H7 (cell line): ENCODE data around the gene FRMD8. TPM values are rescaled to one million over a fixed set of nuclear protein-coding genes. Genes with fewer than 3 reads are reported as not detected.

Experiments
- DNase-seq: peaks from one replicate; pipeline ENCODE4 v3.0.0; 2012
- H3K27me3 ChIP-seq: 2 replicates; pipeline ENCODE4 v1.6.0; 2011; ENCODE audit warnings: mild to moderate bottlenecking, low read length; ENCODE audit not compliant: control insufficient read depth, insufficient read depth
- H3K36me3 ChIP-seq: replicated peaks from 2 replicates; pipeline ENCODE4 v1.5.1; 2011; ENCODE audit warnings: low read length; ENCODE audit not compliant: control insufficient read depth, insufficient read depth
- H3K4me3 ChIP-seq: 2 replicates; pipeline ENCODE4 v1.5.1; 2011; ENCODE audit warnings: low read depth, mild to moderate bottlenecking, control low read depth, low read length, moderate library complexity; ENCODE audit not compliant: insufficient read depth
- total RNA-seq: library from RNA; depleted of rRNA; stranded (reverse); fragments of >200 nt; shearing (Covaris generic); gene quantifications from 2 replicates; pipeline ENCODE4 v1.2.3, GENCODE V29; 2014

Gene FRMD8
- total RNA-seq, 1 experiment from 2014 or later, result 37.1 TPM

DNA sequence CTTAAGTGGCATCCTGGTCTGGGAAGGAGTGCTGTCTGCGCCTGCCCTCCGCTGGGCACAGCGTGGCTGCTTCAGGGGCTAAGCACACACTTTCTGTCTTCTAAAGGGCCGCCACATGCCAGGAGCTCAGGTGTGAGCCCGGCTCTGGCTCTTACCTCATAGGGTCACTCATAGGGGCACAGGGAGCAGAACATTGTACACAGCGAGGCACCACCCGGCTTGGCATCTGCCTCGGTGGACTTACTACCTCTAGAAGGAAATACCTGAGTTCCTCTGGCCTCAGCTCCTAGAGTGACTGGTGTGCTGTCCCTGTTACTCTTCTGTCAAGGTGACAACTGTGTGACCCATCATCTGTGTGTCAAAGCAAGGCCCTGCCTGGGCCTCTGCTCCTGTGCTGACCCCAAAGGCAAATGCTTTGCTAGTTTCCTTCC lies 49.6 kb downstream of the FRMD8 start:
- Histone ChIP-seq H3K27me3 (no peaks in the 10 kb centered on the region), H3K4me3 (no peak overlapping the region), H3K36me3 (peaks cover 22% of the 10 kb centered on the region)
- no peak for DNase-seq

DNA sequence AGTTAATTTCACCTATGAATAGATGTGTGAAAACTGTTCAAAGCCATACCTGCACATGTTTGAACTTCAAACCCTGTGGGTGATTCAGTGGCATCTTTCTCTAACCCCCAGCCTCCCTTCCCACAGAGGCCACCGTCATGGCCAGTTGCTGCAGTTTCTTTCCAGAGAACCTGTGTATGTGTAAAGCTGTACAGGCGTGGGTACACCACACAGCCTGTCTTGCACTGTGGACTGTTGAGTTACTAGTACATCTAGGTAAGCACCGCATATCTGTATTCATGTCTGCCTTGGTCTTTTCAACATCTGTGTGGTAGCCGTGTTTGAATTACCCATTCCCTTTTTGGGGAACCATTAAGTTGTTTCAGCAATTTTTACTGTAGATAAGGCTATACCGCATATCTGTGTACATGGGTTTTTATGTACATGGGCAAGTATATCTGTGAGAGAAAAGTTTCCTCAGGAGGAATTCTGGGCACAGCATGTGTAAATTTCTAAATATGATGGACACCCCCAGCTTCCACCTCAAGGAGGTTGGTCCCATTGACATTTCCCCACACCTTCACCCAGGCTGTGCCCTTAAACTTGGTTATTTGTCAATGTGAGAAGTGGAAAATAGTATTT lies 50.1 kb downstream of the FRMD8 start:
- Histone ChIP-seq H3K4me3 (no peak overlapping the region), H3K27me3 (no peaks in the 10 kb centered on the region), H3K36me3 (peaks cover 22% of the 10 kb centered on the region)
- DNase-seq, result no peak

DNA sequence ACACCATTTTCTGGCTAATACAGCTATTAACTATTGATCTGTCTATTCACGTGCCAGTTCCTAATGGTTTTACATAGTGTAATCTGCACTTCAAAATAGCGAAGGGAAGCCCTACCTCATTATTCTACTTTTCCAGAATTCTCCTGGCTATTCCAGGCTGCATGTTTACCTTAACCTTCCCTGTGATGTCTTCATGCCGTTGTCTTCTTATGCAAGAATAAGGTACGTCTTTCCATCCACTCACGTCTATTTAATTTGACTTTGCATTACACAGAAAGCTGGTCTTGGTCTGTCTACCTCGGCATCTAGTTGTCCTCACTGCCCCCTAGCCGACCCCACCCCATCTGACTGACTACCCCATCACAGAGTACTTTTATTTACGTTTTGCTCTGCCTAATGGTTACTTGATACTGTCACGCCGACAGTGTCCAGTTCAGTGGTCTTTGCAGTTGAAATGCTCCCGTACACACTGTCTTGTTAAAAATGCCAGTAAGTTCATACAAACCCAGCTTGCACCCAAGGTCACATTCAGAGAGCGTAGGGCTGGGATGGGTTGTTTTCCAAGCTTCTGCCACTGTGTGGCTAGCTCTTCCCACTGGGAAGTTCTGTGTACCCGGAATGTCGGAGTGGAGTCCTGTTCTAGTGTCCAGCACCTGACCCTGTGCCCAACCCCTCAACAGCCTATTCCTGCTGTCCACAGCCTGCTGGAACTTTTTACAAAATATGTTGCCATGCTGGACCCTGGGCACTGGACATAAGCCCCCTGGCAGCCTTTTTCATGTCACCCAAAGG lies 51.2 kb downstream of the FRMD8 start:
- no peaks in the 10 kb centered on the region for H3K27me3 ChIP-seq
- peaks cover 22% of the 10 kb centered on the region for H3K36me3 ChIP-seq
- H3K4me3 ChIP-seq, result no peak overlapping the region
- DNase-seq, result no peak

DNA sequence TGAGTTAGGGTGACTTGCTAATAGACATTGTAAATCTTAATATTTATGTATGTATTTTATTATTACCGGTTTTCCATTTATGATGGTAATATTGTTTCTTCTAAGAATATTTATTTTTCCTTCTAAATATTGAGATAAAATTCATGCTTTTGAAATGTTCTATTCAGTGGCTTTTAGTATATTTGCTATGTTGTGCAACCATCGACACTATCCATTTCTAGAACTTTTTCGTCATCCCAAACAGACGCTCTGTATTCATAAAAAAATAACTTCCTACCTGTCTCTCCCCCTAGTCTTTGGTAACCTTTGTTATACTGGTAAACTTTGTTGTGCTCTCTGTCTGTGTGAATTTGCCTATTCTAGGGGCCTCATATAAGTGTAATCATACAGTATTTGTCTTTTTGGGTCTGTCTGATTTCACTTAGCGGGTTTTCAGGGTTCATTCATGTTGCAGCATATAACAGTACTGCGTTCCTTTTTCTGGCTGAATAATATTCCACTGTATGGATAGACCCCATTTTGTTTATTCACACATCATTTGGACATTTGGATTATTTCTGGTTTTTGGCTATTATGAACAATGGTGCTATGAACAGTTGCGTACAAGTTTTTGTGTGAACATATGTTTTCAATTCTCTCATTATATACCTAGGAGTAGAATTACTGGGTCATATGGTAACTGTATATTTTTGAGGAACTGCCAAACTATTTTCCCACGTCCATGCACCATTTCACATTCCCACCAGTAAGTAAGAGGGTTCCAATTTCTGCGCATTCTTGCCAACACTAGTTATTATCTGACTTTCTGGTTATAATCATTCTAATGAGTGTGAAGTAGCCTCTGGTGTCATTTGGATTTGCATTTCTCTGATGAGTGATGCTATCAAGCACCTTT lies 52.1 kb downstream of the FRMD8 start:
- Histone ChIP-seq H3K36me3 (peaks cover 22% of the 10 kb centered on the region), H3K4me3 (no peak overlapping the region), H3K27me3 (no peaks in the 10 kb centered on the region)
- no peak for DNase-seq

DNA sequence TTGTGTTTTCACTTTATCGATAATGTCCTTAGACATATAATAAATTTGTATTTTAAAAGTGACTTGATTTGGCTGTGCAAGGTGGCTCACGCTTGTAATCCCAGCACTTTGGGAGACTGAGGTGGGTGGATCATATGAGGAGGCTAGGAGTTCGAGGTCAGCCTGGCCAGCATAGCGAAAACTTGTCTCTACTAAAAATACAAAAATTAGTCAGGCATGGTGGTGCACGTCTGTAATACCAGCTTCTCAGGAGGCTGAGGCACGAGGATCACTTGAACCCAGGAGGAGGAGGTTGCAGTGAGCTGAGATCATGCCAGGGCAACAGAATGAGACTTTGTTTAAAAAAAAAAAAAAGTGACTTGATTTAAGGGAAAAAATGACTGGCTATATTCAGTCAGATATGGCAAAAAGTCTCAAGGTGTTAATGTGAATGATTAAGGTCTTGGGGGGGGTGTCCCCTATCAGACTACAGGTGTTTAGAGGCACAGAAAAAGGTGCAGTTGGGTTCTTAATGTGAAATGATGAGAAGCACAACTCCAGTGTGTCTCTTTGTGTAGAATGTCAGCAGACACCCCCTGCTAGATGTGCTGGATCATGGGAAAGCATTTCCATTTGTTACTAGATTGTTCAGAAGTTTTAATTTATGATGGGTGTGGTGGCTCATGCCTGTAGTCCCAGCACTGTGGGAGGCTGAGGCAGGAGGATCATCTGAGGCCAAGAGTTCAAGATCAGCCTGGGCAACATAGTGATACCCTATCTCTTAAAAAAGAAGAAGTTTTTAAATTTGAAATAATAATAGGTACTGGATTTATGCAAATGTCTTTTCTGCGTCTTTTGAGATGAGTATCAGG lies 53.1 kb downstream of the FRMD8 start:
- Histone ChIP-seq H3K27me3 (no peaks in the 10 kb centered on the region), H3K4me3 (no peak overlapping the region), H3K36me3 (peaks cover 24% of the 10 kb centered on the region)
- DNase-seq, result no peak

DNA sequence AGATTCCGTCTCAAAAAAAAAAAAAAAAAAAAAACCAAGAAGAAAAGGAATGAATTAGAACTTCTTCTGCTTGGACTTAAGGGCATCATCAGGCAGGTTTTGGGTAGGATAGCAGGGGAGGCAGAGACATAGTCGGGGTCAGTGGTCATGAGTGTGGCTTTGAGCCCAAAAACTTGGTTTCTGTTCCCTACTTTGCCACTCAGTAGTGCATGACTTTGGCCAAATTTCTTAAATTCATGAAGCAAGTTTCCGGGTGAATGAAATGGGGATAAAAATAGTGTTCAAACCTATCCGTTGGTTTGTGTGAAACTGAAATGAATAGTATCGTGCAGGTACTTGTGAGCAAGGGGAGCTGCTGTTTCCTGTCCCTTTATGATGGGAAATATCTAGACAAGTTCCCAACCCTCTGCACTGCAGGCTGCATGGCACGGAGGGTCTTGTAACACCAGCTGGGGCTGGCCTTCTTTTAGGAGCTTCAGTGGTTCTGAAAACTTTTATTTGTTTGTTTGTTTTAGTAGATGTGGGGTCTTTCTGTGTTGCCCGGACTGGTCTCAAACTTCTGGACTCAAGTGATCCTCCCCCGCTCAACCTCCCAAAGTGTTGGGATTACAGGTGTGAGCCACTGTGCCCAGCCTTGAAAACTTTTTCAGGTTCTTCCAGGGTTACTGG lies 54.5 kb downstream of the FRMD8 start:
- DNase-seq, result no peak
- Histone ChIP-seq H3K27me3 (no peaks in the 10 kb centered on the region), H3K4me3 (no peak overlapping the region), H3K36me3 (peaks cover 17% of the 10 kb centered on the region)

DNA sequence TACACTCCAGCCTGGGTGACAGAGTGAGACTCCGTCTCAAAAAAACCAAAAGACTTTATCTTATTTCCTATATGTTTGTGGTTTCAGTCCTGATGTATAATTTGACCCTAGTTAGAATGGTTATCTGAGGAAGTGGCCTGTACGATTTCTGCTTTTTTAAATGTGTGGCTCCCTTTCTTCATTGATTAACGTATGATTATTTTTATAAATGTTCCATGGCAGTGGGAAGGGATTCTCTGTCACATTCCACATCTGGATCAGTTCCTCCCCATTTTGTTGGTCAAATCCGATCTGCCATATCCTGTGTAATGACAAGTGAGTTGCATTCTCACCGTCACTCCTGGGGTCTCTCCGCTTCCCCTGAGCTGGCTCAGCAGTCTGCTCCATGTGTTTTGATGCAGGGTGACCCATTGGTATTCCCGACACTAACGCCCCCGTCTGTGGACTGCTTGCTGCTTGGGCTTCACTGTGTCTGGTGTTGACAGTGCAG lies 56.5 kb downstream of the FRMD8 start:
- H3K27me3 ChIP-seq, result no peaks in the 10 kb centered on the region
- H3K4me3 ChIP-seq, result no peak overlapping the region
- no peak for DNase-seq
- H3K36me3 ChIP-seq, result peaks cover 6% of the 10 kb centered on the region

DNA sequence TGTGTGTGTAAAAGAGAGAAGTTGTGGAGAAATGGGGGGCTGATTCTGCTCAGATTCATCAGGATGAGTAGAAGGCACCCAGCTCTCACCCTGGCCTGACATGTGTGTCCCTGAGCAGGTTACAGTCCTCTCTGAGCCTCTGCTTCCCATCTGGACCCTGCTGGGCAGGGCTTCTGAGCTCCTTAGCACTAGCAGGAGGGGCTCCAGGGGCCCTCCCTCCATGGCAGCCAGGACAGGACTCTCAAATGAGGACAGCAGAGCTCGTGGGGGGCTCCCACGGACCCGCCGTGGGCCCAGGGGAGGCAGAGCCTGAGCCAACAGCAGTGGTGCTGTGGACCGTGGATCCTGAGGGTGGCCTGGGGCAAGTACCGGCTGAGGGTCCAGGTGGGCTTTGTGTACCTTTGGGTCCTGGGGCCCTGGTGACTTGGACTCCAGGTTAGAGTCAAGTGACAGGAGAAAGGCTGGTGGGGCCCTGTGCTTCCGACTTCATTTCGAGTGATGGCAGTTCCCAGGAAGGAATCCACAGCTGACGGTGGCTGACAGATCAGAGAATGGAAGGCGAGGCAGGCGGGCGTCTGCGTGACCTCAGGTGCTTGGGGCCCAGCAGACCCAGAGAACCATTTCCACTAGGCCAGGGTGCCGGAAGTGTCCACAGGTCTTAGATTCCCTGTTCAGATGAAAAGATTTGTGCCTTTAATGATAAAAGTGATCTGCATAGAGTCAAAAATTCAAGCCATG lies 58.0 kb downstream of the FRMD8 start:
- no peak for DNase-seq
- Histone ChIP-seq H3K4me3 (no peak overlapping the region), H3K36me3 (peaks cover 4% of the 10 kb centered on the region), H3K27me3 (no peaks in the 10 kb centered on the region)

DNA sequence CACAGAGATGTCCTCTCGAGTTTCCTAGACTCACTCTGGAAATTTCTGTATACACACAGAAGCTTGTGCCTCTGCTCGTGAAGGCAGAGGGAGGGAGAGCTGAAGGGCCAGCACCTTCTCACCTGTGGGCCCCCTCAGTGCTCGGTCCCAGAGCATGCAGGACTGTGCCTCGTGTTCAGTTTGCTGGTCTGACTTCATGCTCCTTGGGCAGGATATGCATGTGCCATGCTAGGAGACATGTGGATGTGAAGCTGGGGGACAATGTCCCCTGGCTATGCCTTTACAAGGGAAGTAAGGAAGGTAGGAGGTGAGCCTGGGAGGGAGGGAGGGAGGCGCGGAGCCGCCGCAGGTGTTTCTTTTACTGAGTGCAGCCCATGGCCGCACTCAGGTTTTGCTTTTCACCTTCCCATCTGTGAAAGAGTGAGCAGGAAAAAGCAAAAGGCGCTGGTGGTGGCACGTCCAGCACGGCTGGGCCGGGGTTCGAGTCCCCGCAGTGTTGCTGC lies 58.7 kb downstream of the FRMD8 start:
- H3K4me3 ChIP-seq, result no peak overlapping the region
- no peak for DNase-seq
- H3K36me3 ChIP-seq, result peaks cover 4% of the 10 kb centered on the region
- no peaks in the 10 kb centered on the region for H3K27me3 ChIP-seq

DNA sequence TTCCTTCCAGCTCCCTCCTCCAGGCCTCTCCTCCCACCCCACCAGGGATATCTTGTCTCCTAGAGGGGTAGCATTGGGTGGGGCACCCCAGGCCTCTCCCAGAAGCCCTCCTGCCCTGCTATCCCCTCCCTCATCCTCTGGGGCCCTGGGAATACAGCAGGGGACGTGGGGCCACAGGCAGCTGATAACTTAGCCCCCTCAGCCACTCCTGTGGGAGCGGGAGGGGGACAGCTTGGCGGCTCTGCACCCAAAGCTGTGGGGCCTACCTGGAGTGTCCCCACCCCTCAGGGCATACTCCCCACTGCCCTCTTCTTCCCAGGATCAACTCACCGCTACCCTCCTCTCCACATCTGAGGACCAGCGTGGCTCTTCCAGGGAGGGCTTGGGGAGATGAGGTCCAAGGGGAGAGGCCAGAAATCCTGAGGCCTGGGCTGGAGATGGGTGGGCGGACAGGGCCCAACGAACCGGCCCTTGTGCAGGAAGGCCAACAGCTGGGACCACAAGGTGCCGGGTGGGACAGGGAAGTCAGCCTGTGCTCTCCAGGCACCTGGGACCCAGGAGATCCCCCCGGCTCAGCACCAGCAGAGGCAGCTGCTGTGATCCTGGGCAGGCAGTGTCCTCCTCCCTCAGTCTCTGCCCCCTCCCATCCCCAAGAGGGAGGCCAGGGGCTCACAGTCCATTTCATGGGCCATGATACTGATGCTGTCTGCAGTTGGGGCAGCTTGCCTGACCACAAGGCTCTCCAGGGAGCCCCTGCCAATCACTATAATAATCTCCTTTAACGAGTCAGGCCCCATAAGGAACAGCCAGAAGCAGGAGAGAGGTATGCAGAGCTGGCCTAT lies 59.4 kb downstream of the FRMD8 start:
- no peak for DNase-seq
- Histone ChIP-seq H3K4me3 (no peak overlapping the region), H3K27me3 (no peaks in the 10 kb centered on the region), H3K36me3 (peaks cover 4% of the 10 kb centered on the region)

DNA sequence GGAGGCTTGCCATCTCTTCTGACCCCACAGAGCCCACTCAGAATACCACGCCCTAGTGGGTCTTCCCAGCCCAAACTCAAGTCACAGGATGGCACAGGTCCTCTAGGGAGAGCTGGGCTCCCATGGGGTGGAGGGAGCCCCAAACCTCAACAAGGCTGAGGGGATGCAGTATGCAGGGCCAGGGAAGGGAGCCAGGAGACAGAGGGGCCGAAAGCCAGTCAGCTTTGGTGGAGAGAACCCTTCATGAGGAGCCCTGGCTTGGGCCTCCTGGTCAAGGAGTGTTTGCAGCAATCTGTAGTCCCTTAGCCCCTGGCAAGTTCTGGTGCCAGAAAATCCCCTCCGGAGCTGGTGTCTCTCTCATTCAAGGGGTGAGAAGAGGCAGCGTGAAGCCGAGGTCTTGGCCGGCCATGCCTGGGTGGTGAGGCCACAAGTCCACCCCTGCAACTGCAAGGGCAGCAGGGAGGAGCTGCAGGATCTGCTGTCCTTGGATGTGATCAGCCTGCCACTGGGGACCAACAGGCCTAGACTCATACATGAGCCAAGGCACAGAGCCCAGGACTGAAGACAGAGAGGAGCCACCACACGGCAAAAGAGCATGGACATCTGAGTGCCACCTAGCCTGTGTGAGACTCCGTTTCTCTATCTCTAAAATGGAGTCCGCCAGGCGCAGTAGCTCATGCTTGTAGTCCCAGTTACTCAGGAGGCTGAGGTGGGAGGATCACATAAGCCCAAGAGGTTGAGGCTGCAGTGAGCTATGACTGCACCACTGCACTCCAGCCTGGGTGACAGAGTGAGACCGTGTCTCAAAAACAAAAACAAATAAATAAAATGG lies 60.2 kb downstream of the FRMD8 start:
- Histone ChIP-seq H3K4me3 (no peak overlapping the region), H3K27me3 (no peaks in the 10 kb centered on the region), H3K36me3 (peaks cover 4% of the 10 kb centered on the region)
- no peak for DNase-seq

DNA sequence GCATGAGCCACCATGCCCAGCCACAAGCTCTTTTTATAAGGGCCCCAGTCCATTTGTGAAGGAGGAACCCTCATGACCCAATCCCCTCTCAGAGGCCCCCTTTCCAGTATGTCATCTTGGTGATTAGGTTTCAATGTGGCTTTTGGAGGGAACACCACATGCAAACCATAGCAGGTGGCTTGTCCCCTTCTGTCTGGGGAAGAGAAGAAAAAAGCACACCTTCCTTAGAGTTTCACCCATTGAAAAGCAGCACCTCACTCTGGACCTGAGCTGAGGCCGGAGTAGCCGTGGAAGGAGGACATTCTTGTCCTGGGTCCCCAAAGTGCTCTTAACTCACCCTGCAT lies 61.6 kb downstream of the FRMD8 start:
- Histone ChIP-seq H3K27me3 (no peaks in the 10 kb centered on the region), H3K36me3 (peaks cover 4% of the 10 kb centered on the region)
- DNase-seq, result no peak

More for the DNA sequence above, 61.6 kb downstream of the FRMD8 start:
- no peak overlapping the region for H3K4me3 ChIP-seq
